ENCODE measurements around the gene PHF3.

PHF3 gene

DNA sequence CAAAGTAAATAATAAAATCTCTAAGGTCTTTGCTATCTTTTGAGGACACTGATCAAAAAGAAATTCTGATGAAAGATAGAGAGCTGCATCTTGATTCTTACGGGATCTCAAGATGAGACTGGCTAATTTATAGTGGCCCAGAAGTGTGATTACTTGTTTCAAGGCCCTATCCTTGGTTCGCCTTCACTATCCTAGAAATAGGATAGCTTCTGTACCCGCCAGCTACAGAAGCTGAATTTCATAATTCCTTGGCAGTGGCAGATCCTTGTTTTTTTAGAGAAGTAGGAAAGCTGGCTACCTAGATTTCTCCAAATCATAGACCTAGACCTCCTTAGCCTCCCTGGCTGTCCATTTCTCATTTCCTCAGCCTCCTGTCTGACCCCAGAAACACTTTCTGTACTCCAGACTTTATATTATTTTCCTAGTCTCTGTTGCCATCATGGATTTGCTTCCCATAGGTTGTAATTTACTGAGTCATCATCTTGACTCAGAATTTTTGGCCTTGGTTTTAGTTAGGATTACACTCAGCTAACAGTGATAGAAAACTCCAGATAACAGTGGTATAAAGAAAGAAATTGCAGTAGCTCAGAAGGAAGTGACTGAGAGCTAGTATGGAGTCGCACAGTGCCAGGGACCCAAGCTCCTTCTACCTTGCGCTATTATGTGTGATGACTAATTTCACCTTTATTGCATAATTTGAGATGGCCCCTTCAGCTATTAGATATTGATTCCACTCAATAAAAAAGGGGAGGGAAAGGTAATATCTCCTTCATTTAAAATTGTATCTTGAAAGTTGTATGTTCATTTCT, 27.7 kb downstream of the PHF3 start:
- Histone ChIP-seq H3K4me1 (ENCODE audit: insufficient read depth, low read length, severe bottlenecking) (peaks cover 18% of the 10 kb centered on the region), H3K36me3 (ENCODE audit: insufficient read depth, low read length) (no peaks in the 10 kb centered on the region), H3K4me3 (ENCODE audit: low read depth, low read length, poor library complexity, severe bottlenecking) (no peak overlapping the region), H4K20me1 (ENCODE audit: insufficient read depth, low read length) (peaks cover 3% of the 10 kb centered on the region; the same call in 1 of the 2 replicates), H3F3A (ENCODE audit: insufficient read depth, low read length) (no peaks in the 10 kb centered on the region), H3K9me2 (ENCODE audit: low read depth, low read length) (no peaks in the 10 kb centered on the region), H3K9ac (ENCODE audit: low read length) (no peak overlapping the region), H3K27me3 (ENCODE audit: insufficient read depth, low read length) (no peaks in the 10 kb centered on the region), H2AFZ (ENCODE audit: low read length) (no peak overlapping the region), H3K27ac (ENCODE audit: low read depth, low read length, poor library complexity, severe bottlenecking) (no peak overlapping the region), H3K9me3 (ENCODE audit: low read length) (no peaks in the 10 kb centered on the region), H3K4me2 (ENCODE audit: low read length) (no peak overlapping the region), H3K79me2 (ENCODE audit: insufficient read depth, low read length) (peaks cover 97% of the 10 kb centered on the region)
- TF ChIP-seq, protein P1, sequence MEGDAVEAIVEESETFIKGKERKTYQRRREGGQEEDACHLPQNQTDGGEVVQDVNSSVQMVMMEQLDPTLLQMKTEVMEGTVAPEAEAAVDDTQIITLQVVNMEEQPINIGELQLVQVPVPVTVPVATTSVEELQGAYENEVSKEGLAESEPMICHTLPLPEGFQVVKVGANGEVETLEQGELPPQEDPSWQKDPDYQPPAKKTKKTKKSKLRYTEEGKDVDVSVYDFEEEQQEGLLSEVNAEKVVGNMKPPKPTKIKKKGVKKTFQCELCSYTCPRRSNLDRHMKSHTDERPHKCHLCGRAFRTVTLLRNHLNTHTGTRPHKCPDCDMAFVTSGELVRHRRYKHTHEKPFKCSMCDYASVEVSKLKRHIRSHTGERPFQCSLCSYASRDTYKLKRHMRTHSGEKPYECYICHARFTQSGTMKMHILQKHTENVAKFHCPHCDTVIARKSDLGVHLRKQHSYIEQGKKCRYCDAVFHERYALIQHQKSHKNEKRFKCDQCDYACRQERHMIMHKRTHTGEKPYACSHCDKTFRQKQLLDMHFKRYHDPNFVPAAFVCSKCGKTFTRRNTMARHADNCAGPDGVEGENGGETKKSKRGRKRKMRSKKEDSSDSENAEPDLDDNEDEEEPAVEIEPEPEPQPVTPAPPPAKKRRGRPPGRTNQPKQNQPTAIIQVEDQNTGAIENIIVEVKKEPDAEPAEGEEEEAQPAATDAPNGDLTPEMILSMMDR (IDR thresholded peaks at IDR 0.05; ENCODE audit: low read length) = no peak
- no peak for TF ChIP-seq EZH2 (IDR thresholded peaks at IDR 0.05; ENCODE audit: borderline replicate concordance, low read length)

DNA sequence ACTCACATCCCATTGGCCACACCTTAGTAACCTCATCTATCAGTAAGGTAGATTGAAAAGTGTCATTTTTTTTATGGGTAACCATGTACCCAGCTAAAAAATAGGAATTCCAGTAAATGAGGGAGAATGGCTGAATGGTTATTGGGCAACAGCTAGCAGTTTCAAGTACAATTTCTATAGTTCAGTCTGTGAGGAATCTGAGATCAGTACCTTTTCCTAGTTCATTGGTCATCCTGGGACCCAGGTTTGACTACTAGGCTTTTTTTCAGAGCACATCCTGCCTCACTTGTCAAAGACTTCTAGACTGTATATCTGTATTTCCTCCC, 28.3 kb downstream of the PHF3 start:
- H2AFZ ChIP-seq (ENCODE audit: low read length) = no peak overlapping the region
- TF ChIP-seq EZH2 (IDR thresholded peaks at IDR 0.05; ENCODE audit: borderline replicate concordance, low read length) = no peak
- TF ChIP-seq, protein P1 (IDR thresholded peaks at IDR 0.05; ENCODE audit: low read length) = no peak
- H3K27me3 ChIP-seq (ENCODE audit: insufficient read depth, low read length) = no peaks in the 10 kb centered on the region
- no peak overlapping the region for H3K9ac ChIP-seq (ENCODE audit: low read length)
- H3K9me2 ChIP-seq (ENCODE audit: low read depth, low read length) = no peaks in the 10 kb centered on the region
- H3K4me2 ChIP-seq (ENCODE audit: low read length) = no peak overlapping the region
- peaks cover 18% of the 10 kb centered on the region for H3K4me1 ChIP-seq (ENCODE audit: insufficient read depth, low read length, severe bottlenecking)
- peaks cover 3% of the 10 kb centered on the region; the same call in 1 of the 2 replicates for H4K20me1 ChIP-seq (ENCODE audit: insufficient read depth, low read length)
- no peaks in the 10 kb centered on the region for H3K36me3 ChIP-seq (ENCODE audit: insufficient read depth, low read length)
- no peak overlapping the region for H3K4me3 ChIP-seq (ENCODE audit: low read depth, low read length, poor library complexity, severe bottlenecking)
- peaks cover 97% of the 10 kb centered on the region for H3K79me2 ChIP-seq (ENCODE audit: insufficient read depth, low read length)
- peak overlapping the region; percentile 30 for H3K27ac ChIP-seq (ENCODE audit: low read depth, low read length, poor library complexity, severe bottlenecking)
- H3F3A ChIP-seq (ENCODE audit: insufficient read depth, low read length) = no peaks in the 10 kb centered on the region
- no peaks in the 10 kb centered on the region for H3K9me3 ChIP-seq (ENCODE audit: low read length)

DNA sequence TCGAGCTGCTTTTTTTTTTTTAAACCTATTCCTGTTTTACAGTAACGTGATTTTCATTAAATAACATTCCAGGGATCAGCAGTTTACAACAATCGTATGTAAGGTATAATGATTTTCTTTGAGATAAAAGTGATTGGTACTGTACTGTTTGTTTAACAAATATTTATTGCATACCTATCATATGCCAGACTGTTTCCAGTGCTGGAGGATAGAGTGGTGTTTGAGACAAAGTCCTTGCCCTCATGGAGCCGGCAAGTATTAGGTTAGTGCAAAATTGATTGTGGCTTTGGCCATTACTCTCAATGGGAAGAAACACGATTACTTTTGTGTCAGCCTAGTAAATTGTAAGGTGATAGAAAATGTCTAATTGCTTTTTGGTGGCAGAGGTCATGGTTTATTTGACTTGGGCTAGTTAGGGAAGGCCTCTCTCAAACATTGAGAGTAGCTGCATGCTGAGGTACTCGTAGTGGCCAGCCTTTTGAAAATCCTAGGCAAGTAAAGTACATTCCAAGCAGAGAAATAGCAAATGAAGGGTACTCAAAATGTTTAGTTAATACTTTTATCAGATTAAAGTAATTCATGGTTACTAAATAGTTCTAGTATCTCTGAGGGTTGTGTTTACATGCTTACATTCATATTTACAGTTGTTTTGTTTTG, 35.6 kb downstream of the PHF3 start:
- no peaks in the 10 kb centered on the region for H3K9me3 ChIP-seq (ENCODE audit: low read length)
- H2AFZ ChIP-seq (ENCODE audit: low read length) = no peak overlapping the region
- H3K36me3 ChIP-seq (ENCODE audit: insufficient read depth, low read length) = peaks cover 6% of the 10 kb centered on the region
- no peaks in the 10 kb centered on the region for H4K20me1 ChIP-seq (ENCODE audit: insufficient read depth, low read length)
- H3K4me3 ChIP-seq (ENCODE audit: low read depth, low read length, poor library complexity, severe bottlenecking) = no peak overlapping the region
- no peaks in the 10 kb centered on the region for H3F3A ChIP-seq (ENCODE audit: insufficient read depth, low read length)
- no peak overlapping the region for H3K9ac ChIP-seq (ENCODE audit: low read length)
- no peak overlapping the region for H3K27ac ChIP-seq (ENCODE audit: low read depth, low read length, poor library complexity, severe bottlenecking)
- no peaks in the 10 kb centered on the region for H3K9me2 ChIP-seq (ENCODE audit: low read depth, low read length)
- H3K4me2 ChIP-seq (ENCODE audit: low read length) = no peak overlapping the region
- no peaks in the 10 kb centered on the region for H3K4me1 ChIP-seq (ENCODE audit: insufficient read depth, low read length, severe bottlenecking)
- H3K79me2 ChIP-seq (ENCODE audit: insufficient read depth, low read length) = peaks cover 88% of the 10 kb centered on the region
- no peaks in the 10 kb centered on the region for H3K27me3 ChIP-seq (ENCODE audit: insufficient read depth, low read length)
- TF ChIP-seq, protein P1 (IDR thresholded peaks at IDR 0.05; ENCODE audit: low read length) = no peak
- TF ChIP-seq EZH2 (IDR thresholded peaks at IDR 0.05; ENCODE audit: borderline replicate concordance, low read length) = no peak
